HEK293T (cell line): ENCODE data around the gene YWHAQ.
"Not testable (repeated sequence)": the region's sequence is repeated elsewhere in the genome, so short reads cannot be mapped to it uniquely, and the experiment has no call there.

Source experiments
- CTCF ChIA-PET: fragments of 350-600 bp; formaldehyde crosslinking; extraction: SDS; loops from one replicate; lab custom pipeline; 2021; ENCODE audit warnings: antibody characterized with exemption, inconsistent platforms; lab: Yijun Ruan, JAX
- POLR2A ChIA-PET: fragments of 350-600 bp; formaldehyde crosslinking; extraction: SDS; loops from one replicate; lab custom pipeline; 2020; ENCODE audit warnings: antibody characterized with exemption, inconsistent platforms; lab: Yijun Ruan, JAX
- DNase-seq: peaks from one replicate; pipeline ENCODE4 v3.0.0; 2012; ENCODE audit warnings: mixed read lengths; ENCODE audit errors: extremely low spot score
- ARNT ChIP-seq: fragments of 450-650 bp; IDR thresholded peaks from 2 replicates; pipeline ENCODE4 v1.6.1; 2017; ENCODE audit warnings: mild to moderate bottlenecking
- BHLHE40 ChIP-seq: fragments of 450-650 bp; IDR thresholded peaks from 2 replicates; pipeline ENCODE4 v1.6.1; 2016; ENCODE audit warnings: mild to moderate bottlenecking, moderate library complexity, borderline replicate concordance
- CTBP1 ChIP-seq: fragments of 450-650 bp; IDR thresholded peaks from 2 replicates; pipeline ENCODE4 v1.6.1; 2016; ENCODE audit warnings: borderline replicate concordance
- ELF4 ChIP-seq: fragments of 450-650 bp; IDR thresholded peaks from 2 replicates; pipeline ENCODE4 v1.6.1; 2017; ENCODE audit warnings: antibody characterized with exemption
- FOXA1 ChIP-seq: fragments of 450-650 bp; IDR thresholded peaks from 2 replicates; pipeline ENCODE4 v1.6.1; 2016; ENCODE audit warnings: mild to moderate bottlenecking
- FOXK2 ChIP-seq: fragments of 450-650 bp; IDR thresholded peaks from 2 replicates; pipeline ENCODE4 v1.6.1; 2016; ENCODE audit warnings: mild to moderate bottlenecking
- FOXM1 ChIP-seq: fragments of 450-650 bp; IDR thresholded peaks from 2 replicates; pipeline ENCODE4 v1.6.1; 2017; ENCODE audit warnings: mild to moderate bottlenecking, borderline replicate concordance
- HDGF ChIP-seq: fragments of 450-650 bp; IDR thresholded peaks from 2 replicates; pipeline ENCODE4 v1.6.1; 2017; ENCODE audit warnings: antibody characterized with exemption, borderline replicate concordance
- L3MBTL2 ChIP-seq: fragments of 450-650 bp; conservative IDR thresholded peaks from 2 replicates; pipeline ENCODE4 v1.6.1; 2016; ENCODE audit warnings: mild to moderate bottlenecking
- LEF1 ChIP-seq: fragments of 450-650 bp; IDR thresholded peaks from 2 replicates; pipeline ENCODE4 v1.6.1; 2017; ENCODE audit warnings: mild to moderate bottlenecking, borderline replicate concordance
- NFRKB ChIP-seq: fragments of 450-650 bp; IDR thresholded peaks from 2 replicates; pipeline ENCODE4 v1.6.1; 2016; ENCODE audit warnings: mild to moderate bottlenecking, moderate library complexity
- PKNOX1 ChIP-seq: fragments of 450-650 bp; IDR thresholded peaks from 2 replicates; pipeline ENCODE4 v1.6.1; 2016
- SP1 ChIP-seq: fragments of 450-650 bp; IDR thresholded peaks from 2 replicates; pipeline ENCODE4 v1.6.1; 2017
- SUZ12 ChIP-seq: fragments of 450-650 bp; IDR thresholded peaks from 2 replicates; pipeline ENCODE4 v1.6.1; 2016; ENCODE audit warnings: mild to moderate bottlenecking
- TARDBP ChIP-seq: fragments of 450-650 bp; IDR thresholded peaks from 2 replicates; pipeline ENCODE4 v1.6.1; 2016
- ZNF384 ChIP-seq: fragments of 450-650 bp; IDR thresholded peaks from 2 replicates; pipeline ENCODE4 v1.6.1; 2016

The YWHAQ gene

DNA sequence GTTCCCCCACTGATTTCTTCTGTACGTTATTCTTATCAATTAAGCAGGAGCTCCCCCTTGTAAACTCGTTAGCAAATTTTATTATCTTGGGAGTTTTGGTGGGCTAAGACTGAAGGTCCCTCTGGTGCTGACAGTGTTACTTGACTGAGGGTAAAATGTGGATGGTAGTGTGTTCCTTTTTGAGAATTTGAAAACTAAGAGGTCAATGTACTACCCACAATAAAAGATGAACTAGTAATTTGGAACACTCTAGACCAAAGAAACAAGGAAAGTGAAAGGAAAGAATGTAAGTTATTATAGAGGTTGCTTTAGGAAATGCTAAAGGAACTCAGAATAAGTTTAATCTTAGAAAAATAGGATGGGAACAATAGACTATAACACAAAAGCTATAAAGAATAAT lies 35.1 kb downstream of the YWHAQ start:
- CTCF ChIA-PET = no interaction called here
- POLR2A ChIA-PET = no interaction called here
- no peak for DNase-seq
- TF ChIP-seq SP1 (no peak), ELF4 (no peak), CTBP1 (no peak), NFRKB (no peak), L3MBTL2 (no peak), ARNT (no peak), FOXA1 (no peak), TARDBP (no peak), FOXK2 (no peak)

- CTCF ChIA-PET = interaction anchor here (0.8 kb wide), 1 partner anchor 11 kb away, joined by 4 read pairs; no protein-coding TSS in a partner anchor
- POLR2A ChIA-PET, DNase-seq: not testable (repeated sequence)
Observed at GRCh38 chr2:9595256-9595655, 35.5 kb downstream of the YWHAQ start.

- CTCF ChIA-PET = interaction anchor here (0.8 kb wide), 1 partner anchor 12 kb away, joined by 4 read pairs; no protein-coding TSS in a partner anchor
- no peak for TF ChIP-seq HDGF
- TF ChIP-seq ZNF384 = no peak
- TF ChIP-seq FOXM1 = no peak
- TF ChIP-seq ELF4 = no peak
- no peak for TF ChIP-seq FOXA1
- POLR2A ChIA-PET = no interaction called here
- no peak for DNase-seq
Observed at GRCh38 chr2:9594366-9595054, 36.3 kb downstream of the YWHAQ start.

GRCh38 chr2:9593925-9594324 lies 36.9 kb downstream of the YWHAQ start:
- POLR2A ChIA-PET = no interaction called here
- no peak for TF ChIP-seq SP1
- no peak for TF ChIP-seq TARDBP
- no peak for TF ChIP-seq FOXA1
- no peak for TF ChIP-seq FOXK2
- no peak for TF ChIP-seq LEF1
- TF ChIP-seq HDGF = no peak
- no peak for TF ChIP-seq SUZ12
- no peak for DNase-seq
- CTCF ChIA-PET = no interaction called here

DNA sequence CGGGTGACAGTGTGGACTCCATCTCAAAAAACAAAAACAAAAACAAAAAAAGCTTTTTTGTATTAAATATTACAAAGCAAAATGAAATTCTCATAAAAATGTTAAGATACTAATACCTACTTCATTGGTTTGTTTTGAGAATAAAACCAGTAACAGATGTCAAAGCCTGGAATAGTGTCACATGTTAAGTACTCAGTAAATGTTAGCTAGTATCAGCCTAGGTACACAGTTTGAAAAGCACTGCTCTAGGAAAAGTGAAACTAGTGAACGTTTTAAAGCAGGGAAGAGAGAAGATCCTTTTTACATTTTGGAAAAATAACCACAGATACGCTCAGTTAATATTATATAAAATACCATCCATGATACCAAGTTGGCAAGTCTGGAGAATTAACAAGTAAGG lies 38.1 kb downstream of the YWHAQ start:
- no peak for DNase-seq
- CTCF ChIA-PET = no interaction called here
- POLR2A ChIA-PET = no interaction called here
- no peak for TF ChIP-seq FOXK2
- no peak for TF ChIP-seq ZNF384
- TF ChIP-seq FOXA1 = no peak
- TF ChIP-seq ARNT = no peak
- no peak for TF ChIP-seq ELF4
- no peak for TF ChIP-seq SP1
- TF ChIP-seq PKNOX1 = no peak
- TF ChIP-seq TARDBP = no peak
- no peak for TF ChIP-seq L3MBTL2
- no peak for TF ChIP-seq CTBP1
- no peak for TF ChIP-seq NFRKB
- no peak for TF ChIP-seq FOXM1
- no peak for TF ChIP-seq HDGF

GRCh38 chr2:9590641-9591040 lies 40.2 kb downstream of the YWHAQ start:
- CTCF ChIA-PET = no interaction called here
- DNase-seq = no peak
- TF ChIP-seq ZNF384 = no peak
- no peak for TF ChIP-seq PKNOX1
- TF ChIP-seq SP1 = no peak
- no peak for TF ChIP-seq SUZ12
- TF ChIP-seq BHLHE40 = no peak
- TF ChIP-seq TARDBP = no peak
- TF ChIP-seq CTBP1 = no peak
- TF ChIP-seq FOXA1 = no peak
- TF ChIP-seq HDGF = no peak
- POLR2A ChIA-PET = no interaction called here

DNA sequence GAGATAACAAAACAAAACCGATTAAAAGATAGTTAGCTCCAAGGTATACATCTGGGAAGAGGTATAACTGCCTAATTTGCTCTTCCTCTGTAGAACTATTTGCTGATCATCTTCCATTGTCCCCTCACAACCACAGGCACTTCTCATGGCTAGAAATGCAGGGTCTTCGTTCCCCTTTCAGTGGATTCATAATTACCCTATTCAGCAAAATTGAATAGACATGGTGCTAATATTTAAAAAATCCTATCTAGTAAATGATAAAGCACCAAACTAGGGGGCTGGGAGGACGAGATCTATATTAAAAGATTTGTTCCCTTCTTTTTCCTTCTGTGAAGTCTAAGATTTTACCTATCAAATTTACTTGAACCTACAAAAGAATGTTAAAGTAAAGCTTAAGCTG lies 44.3 kb downstream of the YWHAQ start:
- ChIA-PET POLR2A (interaction anchor here (1.6 kb wide), 1 partner anchor 44 kb away, joined by 4 read pairs; the partner anchor contains the start of gene YWHAQ), CTCF (no interaction called here)
- DNase-seq = no peak
- TF ChIP-seq PKNOX1 (no peak), LEF1 (no peak), FOXA1 (no peak), HDGF (no peak), ARNT (no peak), ZNF384 (no peak), ELF4 (no peak), BHLHE40 (no peak), SUZ12 (no peak), FOXK2 (no peak)
